Transverse colon (tissue), 4 donors: Measurements from ENCODE around the gene TFDP2. TPM values are rescaled to one million over a fixed set of nuclear protein-coding genes. Genes with fewer than 3 reads are reported as not detected.
A peak's percentile ranks its signal among the peaks of the same experiment; 100 is the strongest.

ENCODE experiments used
- DNase-seq: peaks from one replicate; pipeline ENCODE4 v3.0.0-alpha.2; 2019
- H3K27ac ChIP-seq, 4 donors: fragments of 200-600 bp; sonication (generic); 2 replicates each; pipeline ENCODE4 v1.5.1; 2016 to 2018; ENCODE audit warnings: inconsistent platforms in 4 of 4
- H3K27me3 ChIP-seq: fragments of 200-600 bp; sonication (generic); 2 replicates; pipeline ENCODE4 v1.5.1; 2017; ENCODE audit warnings: inconsistent platforms
- H3K36me3 ChIP-seq, 4 donors: fragments of 200-600 bp; sonication (generic); 2 replicates each; pipeline ENCODE4 v1.5.1; 2017 to 2019; ENCODE audit warnings: inconsistent platforms in 4 of 4
- H3K4me1 ChIP-seq, 4 donors: fragments of 200-600 bp; sonication (generic); 2 replicates each; pipeline ENCODE4 v1.5.1; 2017 to 2020; ENCODE audit warnings: inconsistent platforms in 4 of 4
- H3K4me3 ChIP-seq, 4 donors: fragments of 200-600 bp; sonication (generic); 1 replicate in 1 of 4; 2 replicates in 3 of 4; pipeline versions ENCODE4 v1.5.1 to v1.6.1; 2017 to 2019; ENCODE audit warnings: inconsistent platforms in 4 of 4
- H3K9me3 ChIP-seq, 2 donors: fragments of 200-600 bp; sonication (generic); 2 replicates each; pipeline ENCODE4 v1.5.1; 2017 to 2019; ENCODE audit warnings: inconsistent platforms in 2 of 2
- CTCF ChIP-seq, 5 experiments: fragments of 200-600 bp in 3 of 5; fragments of 450-650 bp in 2 of 5; sonication (generic) in 3 of 5; IDR thresholded peaks; 1 replicate in 2 of 5; 2 replicates in 3 of 5; pipeline ENCODE4 v1.5.1; 2016 to 2017; ENCODE audit warnings: antibody characterized with exemption in 5 of 5, inconsistent platforms in 3 of 5, mild to moderate bottlenecking in 2 of 5, moderate library complexity in 1 of 5
- EP300 ChIP-seq: sonication (generic); formaldehyde crosslinking; IDR thresholded peaks from one replicate; pipeline ENCODE4 v1.6.1; 2017; ENCODE audit warnings: antibody characterized with exemption, low read depth
- POLR2A ChIP-seq: fragments of 450-650 bp; IDR thresholded peaks from one replicate; pipeline ENCODE4 v1.6.1; 2016; ENCODE audit warnings: antibody characterized with exemption, mild to moderate bottlenecking, moderate library complexity
- POLR2AphosphoS5 ChIP-seq, 3 donors: sonication (generic); formaldehyde crosslinking; IDR thresholded peaks; one replicate each; pipeline ENCODE4 v1.6.1; 2016; ENCODE audit warnings: antibody characterized with exemption in 3 of 3
- WGBS, 2 donors: methylation state at CpG; one replicate each; pipeline ENCODE4 v1.1.5; 2018; ENCODE audit warnings: low coverage in 1 of 2; 5-methylcytosine and 5-hydroxymethylcytosine counted together
- in situ Hi-C, 4 donors: fragments of 200-750 bp; cut with MboI; loops; one replicate each; pipeline versions ENCODE4 v1.15.0 to v1.15.1; 2017; ENCODE audit warnings: low sequenced_read_pairs in 3 of 4, low pct_ligation_motif_present in 1 of 4, low pct_unique_long_range_greater_than_20kb in 1 of 4
- intact Hi-C: fragments of 100-400 bp; cut with DNase I; formaldehyde crosslinking; loops from one replicate; pipeline ENCODE4 v1.15.1; 2023; ENCODE audit warnings: low total_unique reads
- total RNA-seq, 4 donors: library from RNA; depleted of rRNA; stranded (reverse); fragments of >200 nt; gene quantifications; one replicate each; pipeline ENCODE4 v1.1.0, GENCODE V29; 2016

The TFDP2 gene
- total RNA-seq, 4 donors from 2014 or later, result 10.3 to 69.2 (median 41.3) TPM

GRCh38 chr3:142040941-142041491 is 108.3 kb downstream of the TFDP2 start:
- peaks cover 0 to 5% (median 1%) of the 10 kb centered on the region in 4 donors for H3K4me1 ChIP-seq
- no peak for DNase-seq
- no peaks in the 10 kb centered on the region for H3K9me3 ChIP-seq
- no peaks in the 10 kb centered on the region for H3K27me3 ChIP-seq
- TF ChIP-seq EP300 (no peak), CTCF (IDR thresholded peaks at IDR 0.05) (no peak), POLR2A (no peak), POLR2AphosphoS5 (IDR thresholded peaks at IDR 0.05) (no peak)
- in situ Hi-C loops, result no loop called here
- no peak overlapping the region for H3K4me3 ChIP-seq
- intact Hi-C loops, result no loop called here
- peaks cover 0 to 5% (median 0%) of the 10 kb centered on the region in 4 donors for H3K36me3 ChIP-seq
- no peak overlapping the region for H3K27ac ChIP-seq
- WGBS, 2 donors, result 65 to 86% methylated on average over 2 of the region's 2 CpGs

- TF ChIP-seq CTCF (IDR thresholded peaks at IDR 0.05) (no peak), POLR2A (no peak), EP300 (no peak), POLR2AphosphoS5 (IDR thresholded peaks at IDR 0.05) (no peak)
- no peak for DNase-seq
- intact Hi-C loops, result no loop called here
- Histone ChIP-seq H3K36me3 (no peaks in the 10 kb centered on the region), H3K4me1 (peaks cover 0 to 5% (median 1%) of the 10 kb centered on the region in 4 donors), H3K27ac (no peak overlapping the region), H3K9me3 (no peaks in the 10 kb centered on the region), H3K4me3 (no peak overlapping the region), H3K27me3 (no peaks in the 10 kb centered on the region)
- in situ Hi-C loops, result no loop called here
- 81% methylated on average over 3 of the region's 3 CpGs; no CpG with 5 or more reads in 1 of the 2 donors for WGBS, 2 donors
Observed at GRCh38 chr3:142035308-142035922, 113.9 kb downstream of the TFDP2 start.

- TF ChIP-seq POLR2AphosphoS5 (IDR thresholded peaks at IDR 0.05) (no peak), EP300 (no peak)
- no peaks in the 10 kb centered on the region for H3K27me3 ChIP-seq
- in situ Hi-C loops, result no loop called here
- no peaks in the 10 kb centered on the region for H3K9me3 ChIP-seq
- DNase-seq, result no peak
- H3K4me1 ChIP-seq, result peaks cover 0 to 23% (median 11%) of the 10 kb centered on the region in 4 donors
- intact Hi-C loops, result no loop called here
- H3K36me3 ChIP-seq, result no peaks in the 10 kb centered on the region
- no peak overlapping the region for H3K4me3 ChIP-seq
- WGBS, 2 donors, result 85 to 88% methylated on average over 4 of the region's 4 CpGs
- H3K27ac ChIP-seq, result no peak overlapping the region
Observed at GRCh38 chr3:142033292-142033691, 116.1 kb downstream of the TFDP2 start.

GRCh38 chr3:142031575-142031974 is 117.8 kb downstream of the TFDP2 start:
- Histone ChIP-seq H3K4me3 (no peak overlapping the region), H3K9me3 (no peaks in the 10 kb centered on the region), H3K27me3 (no peaks in the 10 kb centered on the region), H3K27ac (no peak overlapping the region), H3K4me1 (peaks cover 0 to 36% (median 9%) of the 10 kb centered on the region in 4 donors), H3K36me3 (no peaks in the 10 kb centered on the region)
- intact Hi-C loops, result no loop called here
- in situ Hi-C loops, result no loop called here
- TF ChIP-seq EP300 (no peak), POLR2A (no peak), POLR2AphosphoS5 (IDR thresholded peaks at IDR 0.05) (no peak), CTCF (IDR thresholded peaks at IDR 0.05) (no peak)
- DNase-seq, result no peak

- Histone ChIP-seq H3K27ac (peak overlapping the region in 3 of 4 donors; percentile 17 to 57 (median 41)), H3K27me3 (no peaks in the 10 kb centered on the region), H3K4me1 (peaks cover 0 to 39% (median 9%) of the 10 kb centered on the region in 4 donors), H3K36me3 (no peaks in the 10 kb centered on the region), H3K4me3 (no peak overlapping the region), H3K9me3 (no peaks in the 10 kb centered on the region)
- no peak for TF ChIP-seq CTCF (IDR thresholded peaks at IDR 0.05)
- no peak for TF ChIP-seq POLR2A
- TF ChIP-seq POLR2AphosphoS5 (IDR thresholded peaks at IDR 0.05), result no peak
- no peak for TF ChIP-seq EP300
- DNase-seq, result no peak
- in situ Hi-C loops (no loop called here), intact Hi-C loops (no loop called here)
- 33 to 56% methylated on average over 4 to 5 of the region's 5 CpGs for WGBS, 2 donors
Observed at GRCh38 chr3:142029791-142030190, 119.6 kb downstream of the TFDP2 start.
